ENCODE measurements around the gene TBCK. TPM values are rescaled to one million over a fixed set of nuclear protein-coding genes. Genes with fewer than 3 reads are reported as not detected.

The TBCK gene
- total and polyA plus RNA-seq, 2 donors (not counting 3 experiments of a cell fraction or from before 2014, with no cell fraction given): 18.2 to 38.6 TPM

DNA sequence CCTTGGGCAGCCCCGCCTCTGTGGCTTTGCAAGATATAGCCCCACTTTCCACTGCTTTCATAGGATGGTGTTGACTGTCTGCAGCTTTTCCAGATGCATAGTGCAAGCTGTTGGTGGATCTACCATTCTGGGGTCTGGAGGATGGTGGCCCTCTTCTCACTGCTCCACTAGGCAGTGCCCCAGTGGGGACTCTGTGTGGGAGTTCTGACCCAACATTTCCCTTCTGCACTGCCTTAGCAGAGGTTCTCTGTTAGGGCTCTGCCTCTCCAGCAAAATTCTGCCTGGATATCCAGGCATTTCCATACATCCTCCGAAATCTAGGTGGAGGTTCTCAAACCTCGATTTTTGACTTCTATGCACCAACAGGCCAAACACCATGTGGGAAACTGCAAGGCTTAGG, 153.7 kb downstream of the TBCK start:
- FAIRE-seq: no peak
- TF ChIP-seq, protein P1, sequence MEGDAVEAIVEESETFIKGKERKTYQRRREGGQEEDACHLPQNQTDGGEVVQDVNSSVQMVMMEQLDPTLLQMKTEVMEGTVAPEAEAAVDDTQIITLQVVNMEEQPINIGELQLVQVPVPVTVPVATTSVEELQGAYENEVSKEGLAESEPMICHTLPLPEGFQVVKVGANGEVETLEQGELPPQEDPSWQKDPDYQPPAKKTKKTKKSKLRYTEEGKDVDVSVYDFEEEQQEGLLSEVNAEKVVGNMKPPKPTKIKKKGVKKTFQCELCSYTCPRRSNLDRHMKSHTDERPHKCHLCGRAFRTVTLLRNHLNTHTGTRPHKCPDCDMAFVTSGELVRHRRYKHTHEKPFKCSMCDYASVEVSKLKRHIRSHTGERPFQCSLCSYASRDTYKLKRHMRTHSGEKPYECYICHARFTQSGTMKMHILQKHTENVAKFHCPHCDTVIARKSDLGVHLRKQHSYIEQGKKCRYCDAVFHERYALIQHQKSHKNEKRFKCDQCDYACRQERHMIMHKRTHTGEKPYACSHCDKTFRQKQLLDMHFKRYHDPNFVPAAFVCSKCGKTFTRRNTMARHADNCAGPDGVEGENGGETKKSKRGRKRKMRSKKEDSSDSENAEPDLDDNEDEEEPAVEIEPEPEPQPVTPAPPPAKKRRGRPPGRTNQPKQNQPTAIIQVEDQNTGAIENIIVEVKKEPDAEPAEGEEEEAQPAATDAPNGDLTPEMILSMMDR (IDR thresholded peaks at IDR 0.05; ENCODE audit: extremely low read depth in 1 of 2, insufficient read depth in 1 of 2, low read depth in 1 of 2, low read length in 2 of 2): no peak
- TF ChIP-seq EZH2 (IDR thresholded peaks at IDR 0.05; ENCODE audit: borderline replicate concordance, low read depth, low read length, severe bottlenecking) (no peak), POLR2A (IDR thresholded peaks at IDR 0.05; ENCODE audit: low read depth, low read length) (no peak), JUN (IDR thresholded peaks at IDR 0.05; ENCODE audit: borderline replicate concordance, insufficient read depth, insufficient read length, low read depth) (no peak), FOS (IDR thresholded peaks at IDR 0.05; ENCODE audit: borderline replicate concordance, insufficient read depth, low read length) (no peak), MYC (IDR thresholded peaks at IDR 0.05; ENCODE audit: low read depth, low read length) (no peak), POLR2AphosphoS5 (IDR thresholded peaks at IDR 0.05; ENCODE audit: insufficient read depth, low read depth, low read length) (no peak), GATA2 (IDR thresholded peaks at IDR 0.05; ENCODE audit: insufficient read depth, insufficient read length, low read depth, low read length) (no peak)
- TF ChIP-seq, protein P2, sequence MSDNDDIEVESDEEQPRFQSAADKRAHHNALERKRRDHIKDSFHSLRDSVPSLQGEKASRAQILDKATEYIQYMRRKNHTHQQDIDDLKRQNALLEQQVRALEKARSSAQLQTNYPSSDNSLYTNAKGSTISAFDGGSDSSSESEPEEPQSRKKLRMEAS (IDR thresholded peaks at IDR 0.05; ENCODE audit: insufficient read depth, insufficient read length): no peak

More for the DNA sequence above, 153.7 kb downstream of the TBCK start:
- intact Hi-C loops (cut with micrococcal nuclease) (no loop called here), dilution Hi-C loops (cut with MboI; ENCODE audit: extremely low pct_ligation_motif_present, low sequenced_read_pairs) (no loop called here)
- Histone ChIP-seq H4K20me1 (replicated peaks; ENCODE audit: control insufficient read depth, extremely low read depth, insufficient read depth, low read length) (no peaks in the 10 kb centered on the region), H3K4me1 (ENCODE audit: control insufficient read depth, extremely low read depth, insufficient read depth, low read length) (no peaks in the 10 kb centered on the region), H3K9me1 (replicated peaks; ENCODE audit: control insufficient read depth, extremely low read depth, insufficient read depth, low read length) (no peaks in the 10 kb centered on the region), H3K4me3 (replicated peaks in 1 of 3; ENCODE audit: insufficient read depth in 1 of 3, low read depth in 1 of 3, low read length in 3 of 3) (no peak overlapping the region), H3K4me2 (ENCODE audit: insufficient read depth, low read length) (no peak overlapping the region), H3K27me3 (ENCODE audit: control insufficient read depth in 2 of 2, insufficient read depth in 2 of 2, low read length in 2 of 2) (no peaks in the 10 kb centered on the region), H3K27ac (ENCODE audit: insufficient read depth, low read depth, low read length) (no peak overlapping the region), H3K9me3 (replicated peaks; ENCODE audit: control insufficient read depth, insufficient read depth, low read length) (no peaks in the 10 kb centered on the region), H2AFZ (ENCODE audit: low read depth, low read length) (no peak overlapping the region), H3K36me3 (ENCODE audit: control insufficient read depth in 2 of 2, extremely low read depth in 1 of 2, insufficient read depth in 2 of 2, low read length in 2 of 2) (no peaks in the 10 kb centered on the region), H3K9ac (replicated peaks; ENCODE audit: extremely low read depth, insufficient read depth, low read length) (no peak overlapping the region), H3K79me2 (ENCODE audit: control insufficient read depth, insufficient read depth, low read length) (no peaks in the 10 kb centered on the region)
- no peak for DNase-seq (ENCODE audit: low read depth, low spot score)
- ChIA-PET CTCF (no interaction called here), POLR2A (no interaction called here)
- BruUV-seq (replicated peaks): no TSS peak
